H1 (cell line): Measurements from ENCODE around the gene TLE4. TPM values are rescaled to one million over a fixed set of nuclear protein-coding genes. Genes with fewer than 3 reads are reported as not detected.

ENCODE experiments used
- CTCF ChIA-PET: fragments of 300-600 bp; sonication (Branson Sonifier 250); formaldehyde crosslinking; loops from one replicate; lab custom pipeline; 2021; ENCODE audit not compliant: partially characterized antibody; lab: Charles Lee
- POLR2A ChIA-PET: fragments of 300-600 bp; sonication (Branson Sonifier 250); formaldehyde crosslinking; loops from one replicate; lab custom pipeline; 2021; ENCODE audit warnings: inconsistent platforms; ENCODE audit not compliant: partially characterized antibody; lab: Charles Lee
- DNase-seq, 2 experiments: peaks; one replicate each; pipeline versions ENCODE4 v3.0.0 to v3.0.0-alpha.2; 2010 to 2022; ENCODE audit warnings: low spot score in 2 of 2, low read depth in 1 of 2, mixed read lengths in 1 of 2
- FAIRE-seq: peaks from 2 replicates; lab custom pipeline; 2011; peaks lifted over from hg19 to GRCh38; lab: Jason Lieb, UNC
- H2AFZ ChIP-seq: 2 replicates; pipeline ENCODE4 v1.8.1; 2012; ENCODE audit warnings: low read length, inconsistent platforms
- H2AK5ac ChIP-seq: 2 replicates; pipeline ENCODE4 v1.6.1; 2013; ENCODE audit warnings: low read depth, low read length
- H2BK120ac ChIP-seq: replicated peaks from 2 replicates; pipeline ENCODE3; 2013; ENCODE audit warnings: low read depth, low read length, inconsistent platforms
- H2BK12ac ChIP-seq: 2 replicates; pipeline ENCODE4 v1.6.1; 2013; ENCODE audit warnings: low read depth, low read length
- H2BK15ac ChIP-seq: 2 replicates; pipeline ENCODE4 v1.6.1; 2013; ENCODE audit warnings: low read length
- H2BK20ac ChIP-seq: 2 replicates; pipeline ENCODE4 v1.6.1; 2013; ENCODE audit warnings: low read length
- H2BK5ac ChIP-seq: 2 replicates; pipeline ENCODE4 v1.6.1; 2013; ENCODE audit warnings: low read depth, low read length
- H3K14ac ChIP-seq: 2 replicates; pipeline ENCODE4 v1.6.1; 2013; ENCODE audit warnings: inconsistent platforms; ENCODE audit not compliant: insufficient read length
- H3K18ac ChIP-seq: 2 replicates; pipeline ENCODE4 v1.6.1; 2013; ENCODE audit warnings: low read length; ENCODE audit errors: extremely low read depth
- H3K23ac ChIP-seq: 2 replicates; pipeline ENCODE4 v1.6.1; 2013; ENCODE audit warnings: inconsistent platforms; ENCODE audit not compliant: insufficient read length
- H3K23me2 ChIP-seq: 2 replicates; pipeline ENCODE4 v1.6.1; 2013; ENCODE audit warnings: low read depth, low read length
- H3K27ac ChIP-seq: 2 replicates; pipeline ENCODE4 v1.6.1; 2011; ENCODE audit warnings: low read depth, low read length, inconsistent platforms
- H3K27me3 ChIP-seq, 4 experiments: replicated peaks in 1 of 4; 1 replicate in 1 of 4; 2 replicates in 3 of 4; pipeline versions ENCODE4 v1.6.1 to v1.8.1; 2011 to 2013; ENCODE audit warnings: low read length in 3 of 4, mild to moderate bottlenecking in 3 of 4, inconsistent platforms in 2 of 4, mixed read lengths in 2 of 4, moderate library complexity in 1 of 4; ENCODE audit not compliant: control insufficient read depth in 3 of 4, insufficient read depth in 3 of 4; ENCODE audit errors: extremely low read depth in 1 of 4
- H3K36me3 ChIP-seq, 4 experiments: 2 replicates each; pipeline versions ENCODE4 v1.6.1 to v1.8.1; 2011 to 2013; ENCODE audit warnings: mild to moderate bottlenecking in 4 of 4, low read length in 3 of 4, moderate library complexity in 2 of 4, control low read depth in 1 of 4, inconsistent platforms in 1 of 4; ENCODE audit not compliant: insufficient read depth in 4 of 4, control insufficient read depth in 2 of 4
- H3K4ac ChIP-seq: replicated peaks from 2 replicates; pipeline ENCODE3; 2013; ENCODE audit warnings: low read length, low read depth, mixed read lengths, inconsistent platforms; ENCODE audit not compliant: insufficient read length
- H3K4me1 ChIP-seq, 4 experiments: replicated peaks in 1 of 4; 1 replicate in 1 of 4; 2 replicates in 3 of 4; pipeline versions ENCODE4 v1.6.1 to v1.8.1; 2011 to 2013; ENCODE audit warnings: low read length in 3 of 4, inconsistent platforms in 2 of 4, mixed read lengths in 1 of 4; ENCODE audit not compliant: insufficient read depth in 4 of 4, control insufficient read depth in 3 of 4
- H3K4me2 ChIP-seq, 2 experiments: 2 replicates each; pipeline versions ENCODE4 v1.6.1 to v1.8.1; 2011 to 2013; ENCODE audit warnings: low read depth in 2 of 2, low read length in 2 of 2, control low read depth in 1 of 2, inconsistent platforms in 1 of 2, mild to moderate bottlenecking in 1 of 2; ENCODE audit not compliant: insufficient read depth in 1 of 2
- H3K4me3 ChIP-seq, 4 experiments: fragments of 200-600, 300-600 bp in 1 of 4; sonication (generic), shearing (Covaris generic), sonication (Bioruptor Twin) in 1 of 4; 2 replicates each; pipeline versions ENCODE4 v1.5.1 to v1.8.1; 2011 to 2016; ENCODE audit warnings: low read length in 4 of 4, low read depth in 3 of 4, control low read depth in 2 of 4, inconsistent platforms in 2 of 4, mild to moderate bottlenecking in 2 of 4, mixed read lengths in 1 of 4, moderate library complexity in 1 of 4; ENCODE audit not compliant: insufficient read depth in 2 of 4; ENCODE audit errors: extremely low read depth in 1 of 4
- H3K56ac ChIP-seq: replicated peaks from 2 replicates; pipeline ENCODE3; 2013; ENCODE audit warnings: low read depth, mild to moderate bottlenecking, mixed read lengths, low read length, inconsistent platforms; ENCODE audit not compliant: insufficient read length
- H3K79me1 ChIP-seq: 2 replicates; pipeline ENCODE4 v1.6.1; 2013; ENCODE audit warnings: low read depth, low read length, control low read depth
- H3K79me2 ChIP-seq, 2 experiments: 2 replicates each; pipeline versions ENCODE4 v1.6.1 to v1.8.1; 2012 to 2013; ENCODE audit warnings: low read length in 2 of 2, mild to moderate bottlenecking in 2 of 2, inconsistent platforms in 1 of 2; ENCODE audit not compliant: insufficient read depth in 2 of 2, control insufficient read depth in 1 of 2
- H3K9ac ChIP-seq, 4 experiments: replicated peaks in 1 of 4; 1 replicate in 1 of 4; 2 replicates in 3 of 4; pipeline versions ENCODE4 v1.6.1 to v1.8.1; 2011 to 2013; ENCODE audit warnings: low read depth in 3 of 4, low read length in 3 of 4, control low read depth in 2 of 4, mild to moderate bottlenecking in 2 of 4, moderate library complexity in 2 of 4, inconsistent platforms in 1 of 4; ENCODE audit errors: extremely low read depth in 1 of 4
- H3K9me3 ChIP-seq, 2 experiments: 2 replicates each; pipeline versions ENCODE4 v1.6.1 to v1.8.1; 2012 to 2013; ENCODE audit warnings: mild to moderate bottlenecking in 2 of 2, moderate library complexity in 2 of 2, control low read depth in 1 of 2, inconsistent platforms in 1 of 2, low read depth in 1 of 2, low read length in 1 of 2, mixed read lengths in 1 of 2; ENCODE audit not compliant: insufficient read depth in 2 of 2
- H4K20me1 ChIP-seq, 2 experiments: replicated peaks in 1 of 2; 2 replicates each; pipeline versions ENCODE3 to v1.8.1; 2011 to 2013; ENCODE audit warnings: inconsistent platforms in 2 of 2, low read length in 2 of 2, mild to moderate bottlenecking in 1 of 2; ENCODE audit not compliant: insufficient read depth in 2 of 2, control insufficient read depth in 1 of 2
- H4K5ac ChIP-seq: 2 replicates; pipeline ENCODE4 v1.6.1; 2013; ENCODE audit warnings: low read length, low read depth, mixed read lengths, inconsistent platforms; ENCODE audit not compliant: insufficient read length
- H4K8ac ChIP-seq: 2 replicates; pipeline ENCODE4 v1.8.0; 2013; ENCODE audit warnings: mild to moderate bottlenecking, moderate library complexity, low read length, inconsistent platforms; ENCODE audit not compliant: insufficient read depth; ENCODE audit errors: extremely low read depth
- H4K91ac ChIP-seq: replicated peaks from 2 replicates; pipeline ENCODE3; 2013; ENCODE audit warnings: low read length, mixed read lengths, inconsistent platforms; ENCODE audit not compliant: insufficient read length
- MAX ChIP-seq: IDR thresholded peaks from 2 replicates; pipeline ENCODE4 v1.6.1; 2012; ENCODE audit warnings: inconsistent platforms
- TEAD4 ChIP-seq: IDR thresholded peaks from 2 replicates; pipeline ENCODE4 v1.6.1; 2012; ENCODE audit warnings: low read depth, low read length, inconsistent platforms, mixed read lengths
- polyA plus RNA-seq, 7 experiments: library from polyadenylated mRNA; depleted of rRNA in 3 of 7; stranded (reverse) in 5 of 7; unstranded in 2 of 7; fragments of >200 nt in 5 of 7; fragments of 200-250 nt in 2 of 7; gene quantifications; 1 replicate in 5 of 7; 2 replicates in 1 of 7; 4 replicates in 1 of 7; pipeline versions ENCODE4 v1.2.1 to v1.2.3, GENCODE V29; 2011 to 2013; ENCODE audit warnings: missing spikeins in 2 of 7, mixed read lengths in 2 of 7
- total RNA-seq: library from RNA; stranded (reverse); fragmentation: NEBNext Ultra II Directional; extraction: Animal tissue kit (Norgen Biotek cat#: 25700); gene quantifications from 2 replicates; pipeline ENCODE4 v1.2.1, GENCODE V29; 2021

TLE4 gene
- total and polyA plus RNA-seq, 2 of the 8 experiments (the other 6 are each of a cell fraction or from before 2014, with no cell fraction given), result 32.4 to 36.9 TPM

- Histone ChIP-seq H3K56ac (no peak overlapping the region), H3K4me1 (peaks cover 0 to 4% (median 1%) of the 10 kb centered on the region in 4 experiments; a peak in 2 of 7 replicates), H2AK5ac (no peak overlapping the region), H3K4me3 (no peak overlapping the region), H3K36me3 (no peaks in the 10 kb centered on the region), H4K20me1 (peaks cover 2 to 6% of the 10 kb centered on the region in 2 experiments), H3K27ac (no peak overlapping the region), H3K14ac (no peak overlapping the region), H2BK15ac (no peak overlapping the region), H3K23ac (no peak overlapping the region), H2BK12ac (no peak overlapping the region), H2AFZ (no peak overlapping the region), H3K4me2 (no peak overlapping the region), H3K27me3 (no peaks in the 10 kb centered on the region), H3K79me2 (peaks cover 0 to 51% of the 10 kb centered on the region in 2 experiments; a peak in 3 of 4 replicates), H3K4ac (no peak overlapping the region), H2BK20ac (no peak overlapping the region), H3K79me1 (no peaks in the 10 kb centered on the region; the same call in 1 of the 2 replicates), H3K23me2 (no peaks in the 10 kb centered on the region), H3K9ac (no peak overlapping the region), H4K5ac (no peak overlapping the region), H2BK120ac (no peak overlapping the region), H4K91ac (no peak overlapping the region), H3K9me3 (no peaks in the 10 kb centered on the region), H3K18ac (no peak overlapping the region), H2BK5ac (no peak overlapping the region), H4K8ac (no peak overlapping the region)
- CTCF ChIA-PET, result no interaction called here
- TF ChIP-seq TEAD4 (peak; percentile 47; the same call in 1 of the 2 replicates), MAX (no peak)
- DNase-seq, result no peak
- POLR2A ChIA-PET, result no interaction called here
- FAIRE-seq, result no peak
Observed at GRCh38 chr9:79621916-79622575, 50.3 kb downstream of the TLE4 start.
